ENCODE data around the gene QSOX2.
A peak's percentile ranks its signal among the peaks of the same experiment; 100 is the strongest.

The QSOX2 gene

DNA sequence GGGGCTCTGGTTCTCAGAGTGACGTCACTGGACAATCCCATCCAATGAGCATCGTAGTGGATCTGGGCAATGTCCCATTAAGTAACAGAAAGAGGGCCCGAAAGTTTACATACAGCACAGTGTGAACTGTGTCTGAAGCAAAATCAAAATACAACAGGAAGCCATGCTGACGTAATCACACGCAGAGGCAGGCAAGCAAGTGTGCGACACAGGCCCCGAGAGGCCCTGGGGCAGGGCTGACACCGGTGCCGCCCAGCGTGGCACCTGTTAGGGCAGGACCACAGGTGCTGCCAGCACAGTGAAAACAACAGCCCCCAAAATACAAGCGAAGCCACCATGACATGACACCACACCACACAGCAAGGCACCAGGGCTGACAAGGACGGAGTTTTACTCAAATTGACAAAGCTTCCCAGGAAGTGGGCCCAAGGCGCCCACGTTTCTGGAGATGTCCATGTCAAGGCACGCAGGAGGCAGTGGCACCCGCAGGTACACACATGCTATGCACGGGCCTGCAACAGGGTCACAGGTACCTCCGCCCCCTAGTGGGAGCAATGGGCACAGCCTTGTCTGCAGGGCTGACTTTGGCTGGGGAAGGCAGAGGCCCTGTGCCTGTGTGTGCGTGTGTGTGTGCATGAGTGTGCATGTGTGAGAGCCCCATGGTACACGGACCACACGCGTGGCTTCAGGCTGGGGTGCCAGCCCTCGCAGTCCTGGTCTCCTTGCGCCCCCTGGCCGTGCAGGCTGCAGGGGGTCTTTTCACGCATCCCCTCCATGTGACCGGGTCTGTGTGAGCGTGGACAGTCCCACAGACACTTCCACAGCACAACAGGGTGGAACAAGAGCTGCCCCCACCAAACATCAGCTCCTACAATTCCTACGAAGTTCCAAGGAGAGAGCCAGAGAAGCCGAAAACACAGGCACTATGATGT is 19.6 kb downstream of the QSOX2 start:
- TF ChIP-seq POLR2A (IDR thresholded peaks at IDR 0.05; ENCODE audit: low read length) = no peak
- no peak for TF ChIP-seq GATA1 (IDR thresholded peaks at IDR 0.05; ENCODE audit: low read depth, low read length)
- DNase-seq = peak; percentile 74 to 86

DNA sequence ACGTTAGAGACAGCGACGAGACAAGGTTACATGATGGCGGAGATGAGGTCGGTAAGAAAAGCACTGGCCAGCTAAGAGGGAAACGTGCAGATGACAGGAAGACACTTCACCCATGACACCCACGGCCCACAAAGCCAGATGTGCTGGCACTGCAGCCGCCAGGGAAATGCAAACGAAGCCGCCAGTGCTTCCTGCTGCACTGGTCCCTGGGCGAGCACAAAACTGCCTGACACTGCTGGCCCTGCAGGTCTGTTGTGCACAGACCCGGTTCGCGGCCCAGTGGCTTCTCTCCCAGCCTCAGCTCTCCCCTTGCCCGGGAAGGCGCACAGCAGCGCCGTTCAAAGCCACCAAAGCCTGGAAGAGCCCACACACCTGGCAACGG is 20.3 kb downstream of the QSOX2 start:
- no peak for DNase-seq
- TF ChIP-seq POLR2A (IDR thresholded peaks at IDR 0.05; ENCODE audit: low read length) (no peak), GATA1 (IDR thresholded peaks at IDR 0.05; ENCODE audit: low read depth, low read length) (no peak)

DNA sequence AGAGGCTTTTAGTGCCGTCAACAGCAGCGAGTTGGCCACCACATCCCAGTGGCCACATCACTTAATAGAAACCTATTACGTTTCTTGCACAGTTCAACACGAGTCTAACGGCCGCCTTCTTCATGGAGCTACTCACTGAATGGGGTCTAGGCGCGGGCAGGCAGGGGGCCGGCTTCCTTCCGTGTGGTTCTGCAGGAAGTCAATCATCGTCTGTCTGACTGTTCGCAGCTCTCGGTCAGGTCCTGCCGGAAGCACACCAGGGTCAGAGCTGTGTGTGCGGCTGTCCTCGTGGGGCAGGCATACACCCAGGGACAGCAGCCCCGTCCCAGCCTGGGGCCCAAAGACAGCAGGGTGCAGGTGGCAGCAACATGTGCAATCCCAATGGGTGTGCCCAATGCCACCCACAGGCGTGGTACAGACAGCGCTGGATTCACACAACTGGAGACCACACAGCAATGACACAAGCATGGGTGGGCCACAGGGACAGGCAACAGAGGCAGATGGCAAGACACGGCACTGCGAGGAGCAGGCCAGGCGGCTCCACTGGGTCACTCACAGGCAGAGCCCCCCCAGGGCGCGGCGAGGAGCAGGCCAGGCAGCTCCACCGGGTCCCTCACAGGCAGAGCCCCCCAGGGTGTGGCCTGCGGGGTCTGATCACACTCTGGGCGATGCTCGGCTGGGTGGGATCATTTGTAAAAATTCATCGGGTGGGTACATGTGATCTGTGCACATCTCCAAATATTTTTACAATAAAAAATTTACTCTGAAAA is 21.6 kb downstream of the QSOX2 start:
- TF ChIP-seq POLR2A (IDR thresholded peaks at IDR 0.05; ENCODE audit: low read length) (no peak), GATA1 (IDR thresholded peaks at IDR 0.05; ENCODE audit: low read depth, low read length) (no peak)
- DNase-seq = no peak

DNA sequence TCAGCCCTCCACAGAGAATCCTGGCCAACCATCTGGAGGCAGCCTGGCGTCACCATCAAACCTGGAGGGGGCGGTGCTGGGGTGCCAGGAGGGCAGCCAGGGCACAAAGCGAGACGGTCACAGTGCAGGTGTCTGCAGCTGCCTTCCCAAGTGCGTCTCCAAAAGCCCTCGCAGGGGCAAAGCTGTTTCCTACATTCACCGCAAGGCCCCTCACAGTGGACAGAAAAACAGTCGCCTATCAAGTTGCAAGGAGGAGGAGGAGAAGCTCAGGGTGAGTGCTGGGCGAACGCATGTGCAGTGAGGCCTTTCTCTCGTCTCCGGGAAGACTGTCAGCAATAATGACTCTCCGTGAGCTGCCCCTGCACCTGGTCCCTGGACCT is 22.7 kb downstream of the QSOX2 start:
- DNase-seq = no peak
- TF ChIP-seq POLR2A (IDR thresholded peaks at IDR 0.05; ENCODE audit: low read length) = no peak
- no peak for TF ChIP-seq GATA1 (IDR thresholded peaks at IDR 0.05; ENCODE audit: low read depth, low read length)

DNA sequence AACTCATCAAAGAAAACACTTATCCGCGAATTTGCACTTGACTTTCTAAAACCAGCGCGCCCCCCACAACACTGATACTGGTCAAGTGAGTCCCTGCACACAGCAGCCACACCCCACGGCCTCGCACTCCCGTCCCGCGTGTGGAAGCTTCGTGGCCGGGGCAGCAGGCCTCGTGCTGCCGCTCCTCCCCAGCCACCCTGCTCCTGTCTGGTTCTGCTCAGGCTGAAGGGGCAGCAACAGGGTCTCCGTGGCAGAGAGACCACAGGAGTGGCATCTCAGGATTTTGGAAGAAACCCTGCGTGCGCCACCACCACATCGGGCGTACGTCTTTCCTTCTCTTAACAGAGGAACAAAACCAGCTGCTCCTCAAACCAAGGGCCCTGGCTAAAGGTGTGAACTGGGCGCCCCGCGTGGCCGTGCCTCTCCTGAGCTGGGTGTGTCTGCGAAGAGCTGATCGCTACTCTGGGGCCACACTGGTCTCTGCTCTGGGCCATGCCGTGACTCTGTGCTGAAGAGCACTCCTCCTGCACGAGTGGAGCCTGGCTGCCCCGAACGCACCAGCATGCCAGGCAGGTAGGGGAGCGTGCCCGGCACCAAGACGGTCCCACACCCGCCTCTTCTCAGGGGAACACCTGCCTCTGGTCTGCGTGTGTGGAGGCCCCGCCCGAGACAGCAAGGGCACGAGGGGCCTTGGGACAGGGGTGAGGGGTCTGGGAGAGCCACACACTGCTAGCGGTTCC is 23.3 kb downstream of the QSOX2 start:
- no peak for TF ChIP-seq GATA1 (IDR thresholded peaks at IDR 0.05; ENCODE audit: low read depth, low read length)
- no peak for TF ChIP-seq POLR2A (IDR thresholded peaks at IDR 0.05; ENCODE audit: low read length)
- DNase-seq = no peak

DNA sequence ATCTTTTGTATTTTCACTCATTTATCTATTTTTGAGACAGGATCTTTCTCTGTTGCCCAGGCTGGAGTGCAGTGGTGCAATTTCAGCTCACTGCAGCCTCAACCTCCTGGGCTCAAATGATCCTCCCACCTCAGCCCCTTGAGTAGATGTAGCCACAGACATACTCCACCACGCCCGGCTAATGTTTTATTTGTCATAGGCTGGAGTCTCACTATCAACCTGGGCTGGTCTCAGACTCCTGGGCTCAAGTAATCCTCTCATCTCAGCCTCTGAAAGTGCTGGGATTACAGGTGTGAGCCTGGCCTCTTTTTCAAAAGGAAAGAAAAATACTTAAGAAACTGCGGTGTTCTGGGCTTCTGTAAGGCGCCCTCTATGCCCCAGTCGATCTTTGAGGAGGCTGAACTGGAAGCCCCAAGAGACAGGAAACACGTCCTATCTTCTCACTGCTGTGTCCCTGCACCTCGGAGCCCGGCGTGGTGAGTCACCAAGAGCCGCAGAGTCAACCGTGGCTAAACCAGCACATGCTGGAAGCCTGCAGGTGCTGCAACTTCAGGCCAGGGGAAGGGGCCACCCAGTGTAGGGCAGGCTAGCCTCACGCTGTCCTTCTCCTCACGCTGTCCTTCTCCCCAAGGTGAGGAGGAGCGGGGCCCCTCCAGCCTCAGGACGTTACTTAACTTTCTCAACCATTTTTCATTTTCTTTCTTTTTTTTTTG is 25.4 kb downstream of the QSOX2 start:
- no peak for TF ChIP-seq POLR2A (IDR thresholded peaks at IDR 0.05; ENCODE audit: low read length)
- no peak for TF ChIP-seq GATA1 (IDR thresholded peaks at IDR 0.05; ENCODE audit: low read depth, low read length)
- no peak for DNase-seq

DNA sequence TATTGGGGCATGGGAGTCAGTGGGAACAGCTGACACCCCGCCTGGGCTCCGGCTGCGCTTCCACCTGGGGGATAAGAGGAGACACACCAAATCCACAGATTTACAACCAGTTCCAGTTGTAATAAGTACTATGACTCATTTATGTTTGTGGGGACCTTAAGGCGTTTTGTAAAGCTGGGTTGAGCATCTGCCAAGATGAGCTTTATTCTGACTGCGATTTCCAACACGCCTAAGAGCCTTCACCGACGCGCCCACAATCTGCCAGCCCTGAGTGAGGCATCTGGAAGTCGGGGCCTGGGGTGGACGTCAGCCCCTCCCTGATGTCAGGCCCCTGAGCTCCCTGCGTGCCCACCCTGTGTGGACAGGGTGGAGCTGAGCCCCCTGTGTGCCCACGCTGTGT is 26.3 kb downstream of the QSOX2 start:
- no peak for DNase-seq
- TF ChIP-seq POLR2A (IDR thresholded peaks at IDR 0.05; ENCODE audit: low read length) (no peak), GATA1 (IDR thresholded peaks at IDR 0.05; ENCODE audit: low read depth, low read length) (no peak)

DNA sequence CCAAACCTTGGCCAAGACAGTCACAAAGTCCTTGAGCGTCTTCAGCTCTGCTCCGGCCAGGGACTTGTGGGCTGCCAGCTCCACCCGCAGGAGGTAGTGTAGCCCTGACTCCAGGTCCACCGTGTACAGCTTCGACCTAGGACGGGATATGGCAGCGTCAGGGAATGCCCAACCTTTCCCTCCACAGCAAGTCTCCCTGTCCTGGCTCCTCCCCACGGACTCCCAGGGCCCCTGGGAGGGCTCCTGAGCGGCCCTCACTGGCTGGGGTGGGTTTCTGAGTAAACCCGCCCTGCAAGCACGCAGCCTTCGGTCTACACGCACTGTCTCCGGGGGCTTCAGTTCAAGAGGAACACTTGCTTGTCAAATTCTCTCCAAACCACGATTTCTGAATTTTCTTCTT is 26.9 kb downstream of the QSOX2 start:
- no peak for DNase-seq

DNA sequence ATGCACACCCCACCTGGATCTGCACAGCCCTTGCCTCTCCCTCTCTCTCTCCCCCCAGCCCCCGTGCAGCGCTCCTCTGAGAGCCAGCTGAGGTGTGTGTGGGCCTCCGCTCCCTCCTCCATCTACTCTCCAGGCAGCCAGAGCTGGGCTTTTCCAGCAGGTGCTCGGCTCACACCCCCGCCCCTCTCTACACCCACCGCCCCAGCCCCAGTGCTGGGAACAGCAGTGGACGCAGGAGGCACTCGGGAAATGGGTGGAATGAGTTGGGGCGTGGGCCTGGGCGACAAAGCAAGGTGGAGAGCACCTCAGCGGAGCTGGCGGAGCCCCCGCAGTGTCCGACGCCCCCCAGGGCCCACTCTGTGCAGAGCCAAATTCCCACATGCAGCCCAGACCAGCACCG is 27.3 kb downstream of the QSOX2 start:
- no peak for TF ChIP-seq GATA1 (IDR thresholded peaks at IDR 0.05; ENCODE audit: low read depth, low read length)
- TF ChIP-seq POLR2A (IDR thresholded peaks at IDR 0.05; ENCODE audit: low read length) = no peak
- no peak for DNase-seq

More for the DNA sequence above, 26.9 kb downstream of the QSOX2 start:
- TF ChIP-seq POLR2A (IDR thresholded peaks at IDR 0.05; ENCODE audit: low read length) (no peak), GATA1 (IDR thresholded peaks at IDR 0.05; ENCODE audit: low read depth, low read length) (no peak)

DNA sequence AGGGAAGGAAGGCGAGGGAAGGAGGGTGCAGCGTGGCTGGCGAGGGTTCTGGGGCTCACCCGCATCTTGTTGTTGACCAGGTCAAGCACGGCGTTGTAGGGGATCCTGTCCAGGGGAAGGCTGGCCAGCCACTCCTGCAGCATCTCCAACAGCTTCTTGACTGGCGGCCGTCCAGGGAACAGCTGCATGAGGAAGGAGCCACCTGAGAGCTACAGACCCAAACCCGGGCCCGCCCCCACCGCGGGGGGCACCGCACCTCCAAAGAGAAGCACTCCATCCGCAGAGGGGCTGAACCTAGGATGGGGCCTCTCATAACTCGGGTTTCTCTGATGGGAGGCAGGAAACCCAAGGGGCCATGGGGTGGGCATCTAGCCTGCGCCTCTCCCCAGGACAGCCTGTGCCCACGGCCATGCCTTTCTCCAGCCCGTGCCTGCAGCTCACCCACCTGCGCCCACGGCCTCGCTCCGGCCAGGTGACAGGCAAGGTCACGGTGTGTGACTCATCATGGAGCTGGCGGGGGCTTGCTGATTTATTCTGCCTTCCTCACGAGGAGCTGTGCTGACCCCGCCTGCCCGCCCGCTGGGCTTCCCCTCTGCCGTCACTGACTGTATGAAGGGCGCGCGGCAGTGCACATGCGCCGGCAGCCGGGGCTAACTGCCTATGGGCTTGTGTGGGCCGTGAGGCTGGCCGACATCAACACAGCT is 28.9 kb downstream of the QSOX2 start:
- no peak for DNase-seq
- TF ChIP-seq POLR2A (IDR thresholded peaks at IDR 0.05; ENCODE audit: low read length) (no peak), GATA1 (IDR thresholded peaks at IDR 0.05; ENCODE audit: low read depth, low read length) (no peak)

DNA sequence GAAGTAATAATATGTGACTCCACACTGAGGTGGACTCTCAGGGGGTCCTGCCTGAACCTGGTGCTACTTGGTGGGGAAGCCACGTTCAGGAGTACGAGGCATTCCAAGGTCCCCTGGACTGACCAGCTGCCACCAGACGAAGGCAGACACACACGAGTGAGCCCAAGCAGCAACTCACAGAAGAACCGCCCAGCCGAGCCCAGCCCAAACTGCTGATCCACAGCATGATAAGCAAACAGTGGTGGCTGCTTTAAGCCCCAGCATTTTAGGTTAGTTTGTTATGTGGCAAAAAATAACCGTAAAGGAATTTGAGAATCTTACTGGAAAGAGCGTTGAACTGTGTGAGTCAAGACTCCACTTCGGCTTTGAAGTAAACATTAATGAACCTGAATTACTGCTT is 31.9 kb downstream of the QSOX2 start:
- DNase-seq = no peak

DNA sequence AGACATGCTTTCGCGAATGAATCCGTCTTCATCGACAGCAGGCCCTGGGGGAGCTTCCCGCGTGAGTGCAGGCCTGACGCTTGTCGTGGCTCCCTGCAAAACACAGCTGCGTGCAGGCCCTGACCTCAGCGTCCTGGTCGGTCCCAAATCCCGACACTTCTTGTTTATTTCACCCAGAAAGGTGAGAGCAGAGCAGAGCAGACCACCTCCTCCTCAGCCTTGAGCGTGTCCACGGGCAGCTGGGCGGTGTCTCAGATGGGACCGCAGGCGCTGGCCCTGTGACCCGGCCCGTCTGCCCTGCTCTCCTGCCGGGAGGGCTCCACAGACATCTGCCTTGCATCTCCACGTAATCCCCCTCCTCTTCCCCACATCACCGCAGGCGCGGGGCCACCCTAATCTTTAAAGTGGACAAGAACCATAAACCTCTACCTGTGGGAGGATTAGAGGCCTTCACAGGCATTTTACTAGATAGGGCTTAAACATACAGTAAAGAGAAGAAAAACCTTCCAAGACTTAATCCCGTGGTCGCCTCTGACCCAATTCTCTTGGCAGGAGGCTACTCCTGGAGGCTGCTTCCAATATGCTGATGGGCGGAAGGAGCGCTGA is 33.2 kb downstream of the QSOX2 start:
- no peak for DNase-seq

More for the DNA sequence above, 31.9 kb downstream of the QSOX2 start:
- TF ChIP-seq GATA1 (IDR thresholded peaks at IDR 0.05; ENCODE audit: low read depth, low read length) (no peak), POLR2A (IDR thresholded peaks at IDR 0.05; ENCODE audit: low read length) (no peak)

More for the DNA sequence above, 33.2 kb downstream of the QSOX2 start:
- TF ChIP-seq POLR2A (IDR thresholded peaks at IDR 0.05; ENCODE audit: low read length) = no peak
- no peak for TF ChIP-seq GATA1 (IDR thresholded peaks at IDR 0.05; ENCODE audit: low read depth, low read length)
